Stimulated activated CD4-positive, alpha-beta T cell treated with anti-CD3 and anti-CD28 coated beads, Interleukin-2, amount 100 ng/mL, for 4 hours (primary cell): ENCODE results near the gene LPO.

Experiments used
- DNase-seq: peaks from one replicate; pipeline ENCODE4 v3.0.0-alpha.2; 2020; ENCODE audit warnings: low read depth

LPO gene

GRCh38 chr17:58277802-58278595 is 39.6 kb downstream of the LPO start:
- DNase-seq, result no peak

DNA sequence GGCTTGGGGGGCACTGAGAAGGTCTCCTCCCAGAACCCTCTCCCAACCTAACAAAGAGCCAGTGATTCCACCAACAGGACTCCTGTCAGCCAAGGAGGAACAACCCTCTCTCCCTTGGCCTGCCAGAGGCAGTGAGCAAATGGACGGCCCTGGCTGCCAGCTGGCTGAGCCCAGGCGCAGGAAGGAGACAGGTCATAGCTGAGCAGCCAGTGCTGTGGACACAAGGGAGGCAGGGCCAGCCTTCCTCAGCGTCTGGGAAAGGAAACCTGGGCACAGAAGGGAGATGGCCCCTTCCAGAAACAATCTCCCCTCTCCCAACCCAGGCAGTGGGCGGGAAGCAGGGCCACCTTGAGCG is 40.3 kb downstream of the LPO start:
- DNase-seq, result no peak

- no peak for DNase-seq
These were observed 40.8 kb downstream of the LPO start for GRCh38 chr17:58279016-58279711.

GRCh38 chr17:58279736-58280479 is 41.5 kb downstream of the LPO start:
- no peak for DNase-seq

DNA sequence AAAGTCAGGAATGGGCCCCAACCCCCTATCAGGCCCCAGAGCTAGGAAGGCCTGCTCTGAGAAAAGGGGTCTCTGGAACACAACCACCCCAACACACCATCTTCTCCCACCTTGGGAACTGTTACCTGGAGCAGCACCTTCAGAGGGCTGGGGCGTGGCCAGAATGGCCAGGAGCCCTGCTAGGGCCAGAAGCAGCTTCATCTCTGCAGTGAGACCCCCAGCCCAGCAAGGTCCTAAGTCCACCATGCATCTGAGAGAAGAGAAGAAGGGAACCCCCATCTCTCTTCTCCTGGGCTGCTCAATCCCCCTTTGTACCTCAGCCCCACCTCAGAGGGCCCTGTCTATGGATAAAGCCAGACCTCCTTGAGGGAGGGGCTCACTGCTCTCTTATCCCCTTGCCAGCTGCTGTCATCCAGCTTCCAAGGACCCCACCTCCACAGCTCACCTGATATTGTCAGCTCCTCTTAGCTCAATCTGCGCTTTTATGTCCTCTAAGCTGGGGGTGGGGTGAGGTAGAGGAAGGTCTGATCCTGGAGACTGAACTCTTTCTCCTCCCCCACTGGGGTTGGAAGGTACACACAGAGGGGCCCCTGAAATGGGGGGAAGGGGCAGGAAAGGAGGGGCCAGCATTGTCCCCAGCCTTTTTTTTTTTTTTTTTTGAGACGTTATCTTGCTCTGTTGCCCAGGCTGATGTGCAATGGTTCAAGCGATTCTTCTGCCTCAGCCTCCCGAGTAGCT is 42.3 kb downstream of the LPO start, which contains the start of gene MPO:
MPO (minus strand) TSS at position 456 of the 738 bp plus-strand sequence; CDS start at position 279, 177 bp downstream.
- DNase-seq, result no peak

DNA sequence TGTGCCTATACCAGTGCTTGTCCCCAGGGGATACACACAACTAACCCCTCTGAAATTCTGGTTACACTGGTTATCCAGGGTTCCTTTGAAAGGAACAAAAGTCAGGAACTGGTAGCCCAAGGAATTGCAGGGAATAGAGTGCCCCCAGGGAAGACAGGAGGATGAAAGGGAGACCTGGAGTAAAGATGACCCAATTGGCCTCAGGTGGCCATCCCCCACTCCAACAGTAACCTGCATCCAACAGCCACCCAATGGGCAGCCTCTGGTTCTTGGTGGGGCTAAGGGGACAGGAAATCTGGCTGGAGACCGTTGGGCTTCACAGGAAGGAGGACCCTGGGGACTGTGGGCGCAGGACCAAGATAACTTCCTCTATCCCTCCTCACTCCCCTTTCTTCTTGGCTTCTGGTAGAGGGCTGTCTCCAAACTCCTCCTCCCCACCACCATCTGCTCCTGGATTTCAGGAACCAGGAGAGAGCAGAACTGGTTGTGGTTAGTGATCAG is 43.2 kb downstream of the LPO start:
- no peak for DNase-seq

- no peak for DNase-seq
These were observed 44.1 kb downstream of the LPO start for GRCh38 chr17:58282442-58282841.

DNA sequence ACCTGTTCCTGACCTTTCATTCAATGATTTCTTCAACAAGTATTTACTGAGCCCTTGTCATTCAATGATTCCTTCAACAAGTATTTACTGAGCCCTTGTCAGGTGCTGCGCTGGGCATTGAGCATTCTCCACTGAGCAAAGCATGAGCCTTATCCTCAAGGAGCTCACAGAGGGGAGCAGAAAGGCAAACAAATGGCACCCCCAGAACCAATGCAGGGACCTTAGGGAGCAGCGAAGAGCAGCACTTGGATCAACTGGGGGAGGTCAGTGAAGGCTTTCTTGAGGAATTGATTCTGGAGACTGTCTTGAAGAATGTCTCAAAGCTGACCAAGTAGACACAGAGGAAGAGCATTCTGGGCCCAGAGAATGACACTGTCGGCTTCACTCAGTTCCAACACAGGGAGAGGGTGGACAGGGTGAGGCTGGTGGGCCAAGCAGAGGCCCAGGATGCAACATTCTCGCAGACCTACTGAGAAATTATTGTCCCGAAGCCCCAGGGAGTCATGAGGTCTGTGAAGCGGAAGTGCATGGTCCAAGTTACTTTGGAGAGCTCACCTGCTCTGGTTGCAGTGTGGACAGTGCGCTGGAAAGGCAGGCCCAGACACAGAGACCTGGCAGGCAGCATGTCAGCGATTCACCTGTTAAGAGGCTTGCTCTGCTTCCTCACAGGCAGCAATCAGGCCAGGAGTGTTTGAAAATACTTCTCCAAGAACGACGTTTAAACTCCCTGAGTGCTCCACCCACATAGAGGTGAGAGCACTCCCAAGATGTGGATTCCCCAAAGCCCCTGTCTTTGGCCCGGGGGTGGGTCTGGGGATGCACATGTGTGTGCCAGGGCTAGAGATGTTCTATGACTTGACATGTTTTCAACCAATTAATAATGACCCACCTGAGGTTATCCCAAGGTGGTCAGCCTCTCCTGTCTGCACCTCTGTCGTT is 45.6 kb downstream of the LPO start:
- DNase-seq, result no peak

DNA sequence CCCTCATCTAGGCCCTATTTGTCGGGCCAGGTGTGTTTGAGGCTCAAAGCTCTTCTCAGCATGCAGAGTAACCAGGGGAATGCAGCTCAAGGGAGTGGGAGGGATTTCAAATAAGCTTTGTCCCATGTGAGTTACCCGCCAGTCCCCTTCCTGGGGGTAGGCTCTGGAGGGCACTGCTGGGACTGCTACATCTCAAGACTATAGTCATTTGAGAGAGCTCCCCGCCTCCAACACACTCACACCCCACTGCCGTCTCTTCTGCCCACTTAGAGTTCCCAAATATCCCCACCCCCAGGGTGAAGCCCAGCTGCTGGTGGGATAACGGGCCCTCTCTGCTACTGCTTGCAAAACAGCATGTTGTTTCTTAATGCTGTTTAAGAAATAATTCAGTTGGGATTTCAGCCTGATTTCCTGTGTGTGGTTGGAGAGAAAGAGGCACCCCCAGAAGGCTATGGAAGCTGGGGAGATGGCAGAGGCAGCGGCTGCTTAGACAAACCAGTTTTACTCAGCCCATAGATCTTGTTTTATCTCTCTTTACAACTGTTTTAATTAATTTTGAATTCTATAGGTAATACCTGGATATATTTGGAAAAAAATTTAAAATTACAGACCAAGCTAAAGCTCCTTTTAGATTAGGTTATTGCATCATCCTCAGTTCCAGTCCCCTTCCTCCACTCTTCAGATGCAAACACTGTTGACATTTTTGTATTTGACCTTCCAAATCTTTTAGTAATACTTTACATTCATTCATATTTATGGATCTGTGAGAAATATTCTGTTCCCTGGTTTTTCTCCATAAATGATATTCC is 46.4 kb downstream of the LPO start:
- DNase-seq, result no peak

GRCh38 chr17:58285422-58285810 is 47.0 kb downstream of the LPO start:
- DNase-seq, result no peak

DNA sequence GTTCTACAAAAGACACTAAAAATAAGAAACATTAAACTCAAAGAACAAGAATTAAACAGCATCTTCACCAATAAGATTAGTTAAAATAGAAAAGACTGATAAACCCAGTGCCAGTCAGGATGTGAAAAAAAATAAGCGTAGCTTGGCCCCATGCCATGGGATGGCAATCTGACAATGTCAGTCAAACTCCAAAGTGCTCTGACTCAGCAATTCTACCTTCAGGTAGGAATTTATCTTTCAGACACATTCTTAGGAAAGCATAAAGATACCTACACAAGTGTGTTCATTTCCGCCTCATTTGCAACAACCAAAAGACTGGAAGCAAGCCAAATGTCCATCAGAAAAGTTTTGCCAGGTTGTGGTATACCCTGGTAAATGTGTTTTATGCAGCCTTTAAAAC is 51.5 kb downstream of the LPO start:
- no peak for DNase-seq

- DNase-seq, result no peak
These were observed 52.9 kb downstream of the LPO start for GRCh38 chr17:58291246-58291645.

DNA sequence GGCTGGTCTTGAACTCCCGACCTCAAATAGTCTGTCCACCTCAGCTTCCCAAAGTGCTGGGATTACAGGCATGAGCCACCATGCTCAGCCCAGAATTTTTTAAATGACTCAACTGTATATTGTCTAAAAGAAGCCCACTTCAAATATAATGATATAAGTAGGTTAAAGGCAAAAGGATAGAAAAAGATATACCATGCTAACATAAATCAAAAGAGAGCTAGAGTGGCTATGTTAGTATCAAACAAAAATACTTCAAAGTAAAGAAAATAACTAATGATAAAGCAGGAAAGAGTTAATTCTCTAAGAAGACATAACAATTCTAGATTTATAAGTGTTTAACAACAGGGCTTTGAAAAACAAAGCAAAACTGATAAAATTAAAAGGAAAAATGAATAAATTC is 55.6 kb downstream of the LPO start:
- DNase-seq, result no peak

GRCh38 chr17:58300336-58300735 is 62.0 kb downstream of the LPO start:
- DNase-seq, result no peak

GRCh38 chr17:58301504-58302150 is 63.2 kb downstream of the LPO start:
- no peak for DNase-seq

DNA sequence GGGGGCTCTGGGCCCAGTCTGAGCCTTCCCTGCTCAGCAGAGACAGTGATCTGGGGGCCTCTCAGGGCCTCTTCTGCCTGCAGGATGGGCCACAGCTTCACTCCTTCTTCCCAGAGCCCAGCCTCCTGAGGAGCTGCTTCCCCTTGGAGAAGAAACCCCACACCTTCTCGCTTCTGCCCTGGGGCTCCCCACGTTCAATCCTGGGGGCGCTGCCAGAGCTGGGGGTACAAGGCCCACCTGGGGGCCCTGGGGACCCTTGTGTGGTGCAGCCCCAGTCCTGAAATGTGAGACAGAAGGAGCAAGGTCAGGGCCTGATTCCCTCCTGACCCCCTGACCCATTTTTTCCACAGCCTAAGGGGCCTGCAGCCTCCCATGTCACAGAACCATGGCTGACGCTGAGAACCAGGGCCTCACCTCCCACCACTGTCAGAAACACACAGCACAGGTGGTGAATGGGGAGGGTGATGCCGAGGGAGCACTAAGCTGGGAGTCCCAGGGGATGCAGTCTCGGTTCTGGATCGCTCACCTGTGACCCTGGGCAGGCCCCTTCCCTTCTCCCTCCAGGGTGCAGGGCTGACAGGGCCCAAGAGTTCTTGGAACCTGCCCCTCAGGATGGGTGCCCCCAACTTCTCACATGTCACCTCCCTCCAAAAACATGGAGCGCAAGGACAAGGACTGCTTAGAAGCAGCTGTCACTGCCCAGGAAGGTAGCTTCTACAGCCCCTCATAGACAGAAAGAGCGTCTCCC is 64.0 kb downstream of the LPO start:
- DNase-seq, result no peak

DNA sequence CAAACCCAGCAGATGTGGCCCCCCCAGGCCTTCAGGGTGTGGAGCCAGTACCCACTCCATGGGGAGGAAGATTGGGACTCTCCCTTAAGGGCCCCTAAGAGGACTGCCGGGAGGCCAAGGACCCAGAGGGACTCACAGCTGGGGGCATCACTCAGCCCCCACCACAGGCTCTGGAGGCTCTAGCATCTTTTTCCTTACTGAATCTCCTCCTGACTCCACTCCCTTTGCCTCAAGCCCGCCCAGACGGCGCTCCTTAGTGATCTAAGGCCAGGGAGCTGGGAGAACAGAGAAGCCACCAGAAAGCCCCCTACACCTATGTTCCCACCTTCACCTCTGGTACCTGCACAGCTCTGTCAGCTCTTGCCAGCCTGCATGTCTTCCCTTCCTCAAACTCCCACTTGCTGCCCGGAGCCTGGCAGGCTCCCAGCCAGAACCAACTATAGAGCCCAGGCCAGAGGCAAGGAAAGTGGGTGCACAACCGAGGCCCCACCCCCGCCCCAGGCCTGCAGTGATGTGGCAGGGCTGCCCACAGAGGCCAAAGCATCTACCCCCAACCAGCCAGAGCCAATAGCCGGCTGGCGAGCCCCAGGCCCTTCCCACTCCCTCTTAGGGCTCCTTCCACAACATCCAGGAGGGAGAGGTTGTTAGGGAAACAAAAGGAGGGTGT is 64.7 kb downstream of the LPO start:
- no peak for DNase-seq
